ENCODE results near the gene HNF4A.
"Not testable (repeated sequence)": the region's sequence is repeated elsewhere in the genome, so short reads cannot be mapped to it uniquely, and the experiment has no call there.

Gene HNF4A

DNA sequence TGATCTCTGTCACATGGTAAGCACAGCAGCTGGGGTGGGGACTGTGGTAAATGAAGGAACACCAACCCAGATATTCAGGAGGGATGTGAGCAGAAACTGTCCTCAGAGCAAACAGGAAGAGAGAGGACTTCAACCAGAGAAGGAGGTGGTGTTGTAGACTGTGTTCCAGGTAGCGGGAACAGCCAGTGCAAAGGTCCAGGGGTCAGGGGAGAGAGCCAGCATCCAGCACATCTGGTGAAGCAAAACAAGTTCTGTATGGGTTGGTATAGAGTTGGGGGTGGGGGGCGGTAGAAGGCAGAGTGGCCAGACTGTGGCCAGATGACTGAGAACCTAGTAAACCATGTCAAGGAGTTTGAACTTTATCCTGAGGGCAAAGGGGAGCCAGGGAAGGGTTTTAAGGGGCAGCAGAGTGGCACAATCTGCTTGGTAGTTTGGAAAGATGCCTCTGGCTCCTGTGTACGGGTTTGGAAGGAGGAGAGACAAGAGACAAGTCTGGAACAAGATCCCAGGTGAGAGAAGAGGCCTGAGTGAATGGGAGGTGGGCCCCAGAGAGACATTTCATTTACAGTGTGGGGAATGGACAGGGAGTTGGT, 92.4 kb downstream of the HNF4A start:
- no peak for DNase-seq

- no peak for DNase-seq
Observed at GRCh38 chr20:44448753-44449546, 93.5 kb downstream of the HNF4A start.

- DNase-seq, result no peak
Observed at GRCh38 chr20:44449864-44450263, 94.4 kb downstream of the HNF4A start.

DNA sequence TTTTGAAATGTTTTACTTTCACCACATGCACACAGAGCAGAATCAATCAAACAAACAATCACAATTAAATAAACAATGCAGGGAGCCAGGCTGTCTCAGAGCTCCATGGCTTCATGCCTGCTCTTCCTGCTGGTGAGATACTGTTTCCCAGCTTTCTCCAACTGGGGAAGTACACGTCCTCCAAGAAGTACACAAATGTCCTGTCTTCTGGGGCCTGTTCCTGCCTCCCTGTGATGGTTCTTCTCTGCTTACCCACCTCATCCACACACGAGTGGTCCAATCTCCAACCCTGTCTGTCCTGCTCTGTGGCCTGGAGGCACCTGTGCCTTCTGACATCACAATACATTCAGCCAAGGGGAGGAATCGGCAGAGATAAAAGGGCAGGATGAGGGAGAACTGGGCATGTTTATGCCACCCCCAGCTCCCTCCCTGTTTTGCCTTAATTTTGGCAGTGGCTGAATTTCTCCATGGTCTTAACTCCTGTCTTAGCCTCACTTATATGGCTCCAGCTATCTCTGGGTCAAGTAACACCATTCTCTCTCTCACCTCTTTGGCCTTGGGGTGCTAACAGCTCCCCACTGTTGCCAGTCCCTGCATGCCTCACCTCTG, 94.9 kb downstream of the HNF4A start:
- DNase-seq, result no peak

DNA sequence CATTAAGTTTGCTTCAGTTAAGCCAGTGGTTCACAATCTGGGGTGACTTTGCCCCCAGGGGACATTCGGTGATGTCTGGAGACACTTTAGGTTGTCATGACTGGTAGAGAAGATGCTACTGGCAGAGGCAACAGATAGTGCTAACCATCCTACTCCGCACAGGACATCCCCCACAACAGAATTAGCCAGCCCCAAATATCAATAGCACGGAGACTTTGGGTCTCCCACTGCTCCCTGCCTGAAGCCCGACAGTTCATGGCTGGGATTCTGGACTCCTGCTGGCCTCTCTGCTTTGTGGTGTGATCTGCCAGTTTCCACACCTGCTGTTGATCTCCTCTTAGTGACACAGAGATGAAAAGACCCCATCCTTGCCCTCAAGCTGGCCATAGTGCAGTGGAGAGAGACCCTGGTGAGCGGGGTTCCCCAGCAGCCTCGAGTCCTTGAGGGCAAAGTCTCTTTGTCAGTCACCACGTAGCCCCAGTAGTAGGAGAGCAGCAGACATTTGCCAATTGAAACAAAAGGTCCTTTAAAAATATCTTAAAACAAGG, 95.5 kb downstream of the HNF4A start:
- DNase-seq, result no peak

DNA sequence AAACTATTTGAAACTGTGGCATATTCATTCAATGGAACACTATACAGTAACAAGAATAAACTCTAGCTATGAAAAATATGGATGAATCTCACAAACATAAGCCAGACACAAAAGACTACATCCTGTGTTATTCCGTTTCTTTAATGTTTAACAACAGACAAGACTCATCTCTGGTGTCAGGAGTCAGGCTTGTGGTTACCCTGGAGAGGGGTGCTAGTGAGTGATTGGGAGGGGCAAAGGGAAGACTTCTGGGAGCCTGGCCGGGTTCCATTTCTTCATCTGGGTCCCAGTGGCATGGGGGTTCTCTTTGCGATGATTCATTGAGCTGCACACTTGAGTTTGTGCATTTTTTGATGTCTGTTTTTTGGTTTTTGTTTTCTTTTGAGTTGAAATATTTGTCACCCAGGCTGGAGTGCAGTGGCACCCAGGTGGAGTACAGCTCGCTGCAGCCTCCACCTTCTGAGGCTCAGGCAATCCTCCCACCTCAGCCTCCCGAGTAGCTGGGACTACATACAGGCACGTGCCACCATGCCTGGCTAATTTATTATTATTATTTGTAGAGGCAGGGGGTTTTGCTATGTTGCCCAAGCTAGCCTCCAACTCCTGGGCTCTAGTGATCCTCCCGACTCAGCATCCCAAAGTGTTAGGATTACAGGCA, 98.9 kb downstream of the HNF4A start:
- DNase-seq, result no peak

DNA sequence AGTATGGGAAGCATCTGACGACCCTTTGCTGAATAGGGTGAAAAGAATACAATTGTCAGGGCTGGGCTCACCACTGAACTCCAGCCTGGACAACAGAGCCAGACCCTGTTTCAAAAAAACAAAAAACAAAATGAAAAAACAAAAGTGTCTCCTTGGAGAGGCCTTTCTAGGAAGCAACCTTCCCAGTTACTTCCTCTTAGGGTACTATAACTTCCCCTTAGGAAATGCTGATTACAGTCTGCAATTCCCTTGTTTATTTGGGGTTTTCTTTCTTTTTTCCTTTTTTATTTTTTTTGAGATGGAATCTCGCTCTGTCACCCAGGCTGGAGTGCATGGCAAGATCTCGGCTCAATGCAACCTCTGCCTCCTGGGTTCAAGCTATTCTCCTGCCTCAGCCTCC, 99.6 kb downstream of the HNF4A start:
- DNase-seq, result no peak

DNA sequence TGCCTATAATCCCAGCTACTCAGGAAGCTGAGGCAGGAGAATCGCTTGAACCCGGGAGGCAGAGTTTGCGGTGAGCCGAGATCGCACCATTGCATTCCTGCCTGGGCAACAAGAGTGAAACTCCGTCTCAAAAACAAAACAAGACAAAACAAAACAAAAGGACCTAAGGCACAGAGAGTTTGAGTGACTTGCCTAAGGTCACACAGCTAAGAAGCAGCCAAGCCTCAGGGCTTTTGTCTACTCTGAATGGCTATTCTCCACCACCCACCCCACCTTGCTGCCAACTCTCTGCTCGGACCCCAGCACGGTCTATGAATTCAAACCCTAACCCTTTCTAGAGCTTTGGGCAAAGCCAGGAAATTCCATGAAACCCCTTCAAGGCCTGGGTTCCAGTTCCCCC, 101.1 kb downstream of the HNF4A start:
- no peak for DNase-seq

DNA sequence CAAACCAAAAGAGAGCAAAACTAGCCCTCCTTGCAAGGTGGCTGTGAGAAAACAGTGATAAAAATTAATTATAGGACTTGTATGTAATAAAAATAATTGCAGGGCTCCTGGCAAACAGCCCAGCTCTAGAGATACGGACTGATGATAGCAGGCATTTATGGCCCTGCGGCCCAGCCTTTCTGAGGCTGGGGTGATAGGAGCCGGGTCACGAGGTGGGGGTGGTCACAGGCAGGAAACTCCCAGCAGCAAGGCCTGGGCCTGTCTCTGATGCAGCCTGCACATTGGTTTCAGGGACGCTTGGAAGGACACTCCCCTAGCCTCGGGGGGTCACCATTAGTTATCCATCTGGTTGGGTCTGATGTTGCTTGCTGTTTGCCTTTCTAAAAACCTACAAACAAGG, 101.5 kb downstream of the HNF4A start:
- no peak for DNase-seq

- DNase-seq, result no peak
Observed at GRCh38 chr20:44459271-44459670, 103.8 kb downstream of the HNF4A start.

GRCh38 chr20:44460795-44461141, 105.3 kb downstream of the HNF4A start:
- DNase-seq, result no peak

- no peak for DNase-seq
Observed at GRCh38 chr20:44461142-44461802, 105.8 kb downstream of the HNF4A start.

DNA sequence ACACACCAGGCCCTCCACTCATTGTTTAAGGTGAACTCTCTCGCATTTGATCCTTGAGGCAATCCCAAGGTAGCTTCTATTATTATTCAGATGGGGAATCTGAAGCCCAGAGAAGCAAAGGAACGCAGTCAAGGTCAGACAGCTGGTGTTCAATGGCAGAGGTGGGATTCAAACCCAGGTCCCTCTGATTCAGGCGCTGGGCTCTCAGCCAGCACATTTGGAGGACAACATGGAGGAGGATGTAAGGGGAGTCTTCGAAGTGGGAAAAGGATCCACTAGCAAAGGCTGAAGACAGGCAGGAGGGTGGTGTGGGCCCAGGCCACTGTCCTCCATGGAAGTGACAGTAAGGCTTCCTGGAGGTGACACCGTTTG, 106.3 kb downstream of the HNF4A start:
- DNase-seq, result no peak

DNA sequence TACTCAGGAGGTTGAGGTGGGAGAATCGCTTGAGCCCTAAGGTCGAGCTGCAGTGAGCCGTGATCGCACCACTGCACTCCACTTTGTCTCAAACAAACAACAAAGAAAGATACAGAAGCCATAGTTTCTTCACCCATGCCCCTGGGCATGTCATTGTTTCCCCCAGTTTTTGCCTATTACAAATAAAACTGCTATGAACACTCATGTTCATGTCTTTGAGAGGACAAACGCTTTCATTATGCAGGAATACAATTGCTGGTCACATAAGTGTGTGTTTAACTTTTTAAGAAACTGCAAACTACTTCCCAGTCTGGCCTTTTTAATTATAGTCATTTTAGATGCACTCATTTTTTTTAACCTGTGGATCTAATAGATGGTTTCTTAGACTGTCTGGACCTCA, 108.0 kb downstream of the HNF4A start:
- no peak for DNase-seq

DNA sequence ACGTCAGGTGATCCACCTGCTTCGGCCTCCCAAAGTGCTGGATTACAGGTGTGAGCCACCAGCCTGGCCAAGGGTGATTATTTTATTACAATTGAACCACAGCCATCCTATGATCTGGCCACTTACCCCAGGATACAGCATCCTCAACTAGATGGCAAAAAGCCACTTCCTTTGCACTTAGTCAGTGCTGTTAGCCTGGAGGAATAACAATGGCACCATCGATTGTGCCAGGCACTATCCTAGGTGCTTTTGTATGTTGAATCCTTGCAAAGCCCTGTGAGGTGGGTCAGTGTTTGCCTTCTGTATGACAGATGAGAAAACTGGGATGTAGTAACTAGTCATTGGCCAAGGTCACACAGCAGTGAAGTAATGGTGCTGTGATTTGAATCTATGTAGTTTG, 109.0 kb downstream of the HNF4A start:
- DNase-seq, result no peak

DNA sequence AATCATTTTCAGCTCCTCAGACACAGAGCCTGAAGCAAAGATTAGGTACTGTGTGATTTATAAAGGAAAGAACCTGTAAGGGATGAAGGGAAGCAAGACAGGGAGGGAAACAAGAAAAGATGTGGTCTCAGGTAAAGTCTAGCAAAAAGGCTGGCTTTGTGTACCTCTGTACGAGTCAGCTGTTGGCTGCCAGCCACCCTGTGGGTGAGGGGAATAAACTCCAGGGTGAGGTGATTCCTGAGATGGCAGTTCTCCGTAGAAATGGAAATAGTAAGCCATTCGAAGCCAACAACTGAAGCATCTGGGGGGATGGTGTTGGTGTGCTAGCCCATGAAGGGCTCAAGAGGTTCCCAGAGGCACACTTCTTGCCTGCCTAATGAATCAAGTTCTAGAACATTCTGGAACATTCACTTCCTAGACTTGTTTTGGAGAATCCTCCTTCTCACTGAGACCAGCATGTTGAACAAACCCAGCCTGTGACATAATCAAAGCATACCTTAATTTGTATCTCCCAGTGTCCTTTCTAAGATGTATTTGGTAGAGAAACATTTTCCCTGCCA, 109.6 kb downstream of the HNF4A start:
- DNase-seq, result no peak

DNA sequence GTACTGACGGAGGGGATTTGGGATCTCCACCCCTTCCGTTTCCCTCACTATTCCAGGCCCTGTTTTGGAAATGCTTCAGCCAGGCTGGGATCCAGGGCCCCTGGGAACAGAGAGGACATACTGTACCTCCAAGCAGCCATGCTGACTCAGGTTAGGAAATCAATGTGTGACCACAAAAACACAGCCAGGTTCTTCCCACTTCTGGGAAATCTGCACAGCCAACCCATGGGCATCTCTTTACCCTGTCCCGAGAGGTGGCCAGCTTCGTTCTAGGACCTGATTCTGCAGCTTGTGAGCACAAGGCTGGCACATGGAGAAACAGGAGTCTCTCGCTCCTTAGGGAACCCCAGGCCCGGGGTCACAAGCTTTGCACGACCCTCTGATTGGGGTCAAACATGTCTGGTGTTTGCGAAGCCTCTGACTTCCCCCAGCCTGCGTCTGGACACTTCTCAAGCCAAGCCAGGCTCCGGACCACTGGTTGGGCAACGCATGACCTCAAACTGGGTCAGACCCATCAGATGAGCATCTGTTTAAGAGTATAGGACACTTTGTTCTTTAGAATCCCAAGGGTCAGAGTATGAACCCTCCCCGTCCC, 111.9 kb downstream of the HNF4A start:
- no peak for DNase-seq

DNA sequence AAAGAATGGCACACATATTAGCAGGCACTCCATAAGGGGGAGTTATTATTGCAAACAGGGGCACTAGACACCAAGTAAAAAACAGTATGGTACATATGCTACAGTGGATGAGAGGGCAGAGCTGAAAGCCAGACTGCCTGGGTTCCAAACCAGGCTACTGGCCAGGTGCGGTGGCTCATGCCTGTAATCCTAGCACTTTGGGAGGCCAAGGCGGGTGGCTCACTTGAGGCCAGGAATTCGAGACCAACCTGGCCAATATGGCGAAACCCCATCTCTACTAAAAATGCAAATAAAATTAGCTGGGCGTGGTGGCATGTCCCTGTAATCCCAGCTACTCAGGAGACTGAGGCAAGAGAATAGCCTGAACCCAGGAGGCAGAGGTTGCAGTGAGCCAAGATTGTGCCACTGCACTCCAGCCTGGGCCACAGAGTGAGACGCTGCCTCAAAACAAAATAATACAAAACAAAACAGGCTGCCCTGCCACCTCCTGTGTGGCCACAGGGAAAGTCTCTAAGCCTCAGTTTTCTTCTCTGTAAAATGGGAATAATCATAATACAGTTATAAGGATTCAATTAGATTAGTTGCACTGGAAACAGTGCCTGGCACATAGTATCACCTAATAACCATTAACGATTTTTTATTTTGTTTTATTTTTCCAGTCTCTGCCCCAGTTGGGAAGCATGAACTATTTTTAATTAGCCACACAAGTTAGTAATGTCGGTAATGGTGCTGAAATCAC, 112.7 kb downstream of the HNF4A start:
- DNase-seq, result no peak

- no peak for DNase-seq
Observed at GRCh38 chr20:44470327-44470726, 114.8 kb downstream of the HNF4A start.

DNA sequence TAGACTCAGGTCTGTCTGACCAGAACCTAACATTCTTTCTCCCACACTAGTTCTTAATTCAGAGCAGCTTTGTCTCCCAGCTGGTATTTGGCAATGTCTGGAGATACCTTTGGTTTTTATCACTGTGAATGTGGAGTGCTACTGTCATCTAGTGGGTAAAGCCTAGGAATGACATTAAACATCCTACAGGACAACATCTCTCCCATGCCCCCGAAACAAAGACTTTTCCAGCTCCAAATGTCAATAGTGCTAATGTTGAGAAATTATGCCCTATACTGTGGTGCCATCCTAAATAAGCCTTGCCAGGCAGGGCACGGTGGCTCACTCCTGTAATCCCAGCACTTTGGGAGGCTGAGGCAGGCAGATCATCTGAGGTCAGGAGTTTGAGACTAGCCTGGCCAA, 116.0 kb downstream of the HNF4A start:
- no peak for DNase-seq

- DNase-seq, result not testable (repeated sequence)
Observed at GRCh38 chr20:44472283-44472682, 116.8 kb downstream of the HNF4A start.

- DNase-seq, result no peak
Observed at GRCh38 chr20:44475372-44475693, 119.8 kb downstream of the HNF4A start.
